GM21360 (cell line): ENCODE data around the gene NCAPD2.
"Not testable (repeated sequence)": the region's sequence is repeated elsewhere in the genome, so short reads cannot be mapped to it uniquely, and the experiment has no call there.

ENCODE experiments used
- ATAC-seq: cut with Tn5 transposase; IDR thresholded peaks from one replicate; pipeline ENCODE4 v1.9.1; 2021; ENCODE audit warnings: mild to moderate bottlenecking, moderate library complexity; ENCODE audit not compliant: unreplicated experiment

The NCAPD2 gene

DNA sequence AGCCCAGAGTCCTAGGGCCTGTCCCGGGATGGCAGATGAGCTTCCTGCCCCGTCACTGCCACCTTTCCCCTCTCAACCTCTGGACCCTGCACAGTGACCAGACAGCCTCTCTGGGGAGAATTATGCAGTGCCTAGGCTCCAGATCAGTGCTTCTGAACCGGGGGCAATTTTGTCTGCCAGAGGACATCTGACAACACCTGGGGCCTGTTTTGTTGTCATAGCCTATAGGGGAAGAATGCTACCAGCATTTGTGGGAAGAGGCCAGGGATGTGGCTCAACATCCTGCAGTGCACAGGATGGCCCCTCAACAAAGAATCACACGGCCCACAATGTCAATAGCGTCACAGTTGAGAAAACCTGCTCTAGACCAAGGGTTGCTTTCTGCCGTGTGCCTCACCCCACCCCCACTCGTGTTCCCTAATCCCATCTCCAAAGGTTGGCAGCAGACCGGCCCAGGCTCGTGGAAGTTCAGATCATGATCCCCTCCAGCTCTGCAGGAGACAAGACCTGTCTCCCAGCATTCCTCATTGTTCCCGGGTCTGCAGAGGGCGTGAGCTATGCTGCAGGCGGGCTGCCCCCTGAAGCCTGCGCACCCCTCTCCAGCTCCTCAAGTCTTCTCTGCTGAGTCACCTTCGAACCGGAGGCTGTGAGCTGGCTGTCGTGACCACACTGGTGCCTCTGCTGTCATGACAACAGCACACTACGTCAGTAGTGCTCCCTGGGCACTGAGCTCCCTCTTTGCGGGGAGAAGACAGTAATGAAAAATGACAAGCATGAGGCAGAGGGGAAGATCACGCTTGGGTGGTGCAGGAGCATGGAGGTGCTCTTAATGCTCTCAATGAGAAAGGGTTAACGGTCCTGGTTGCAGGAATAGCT, 38.4 kb downstream of the NCAPD2 start:
- no peak for ATAC-seq

DNA sequence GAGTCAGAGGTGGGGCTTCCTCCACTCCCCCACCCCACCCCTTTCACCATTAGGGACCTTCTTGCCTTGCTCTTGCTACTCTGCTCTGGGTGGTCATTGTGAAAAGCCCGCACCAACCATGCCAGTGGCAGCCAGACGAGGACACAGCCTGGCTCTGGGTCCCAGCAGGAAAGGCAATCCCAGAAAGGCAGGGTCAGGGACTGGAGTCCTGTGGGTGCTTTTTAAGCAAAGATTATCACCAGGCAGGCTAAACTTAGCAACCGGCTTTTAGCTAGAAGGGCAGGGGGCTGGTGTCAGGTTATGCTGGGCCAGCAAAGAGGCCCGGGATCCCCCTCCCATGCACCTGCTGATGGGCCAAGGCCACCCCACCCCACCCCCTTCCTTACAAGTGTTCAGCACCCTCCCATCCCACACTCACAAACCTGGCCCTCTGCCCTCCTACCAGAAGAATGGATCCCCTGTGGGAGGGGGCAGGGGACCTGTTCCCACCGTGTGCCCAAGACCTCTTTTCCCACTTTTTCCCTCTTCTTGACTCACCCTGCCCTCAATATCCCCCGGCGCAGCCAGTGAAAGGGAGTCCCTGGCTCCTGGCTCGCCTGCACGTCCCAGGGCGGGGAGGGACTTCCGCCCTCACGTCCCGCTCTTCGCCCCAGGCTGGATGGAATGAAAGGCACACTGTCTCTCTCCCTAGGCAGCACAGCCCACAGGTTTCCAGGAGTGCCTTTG, 39.2 kb downstream of the NCAPD2 start:
- ATAC-seq, result peak; percentile 12

DNA sequence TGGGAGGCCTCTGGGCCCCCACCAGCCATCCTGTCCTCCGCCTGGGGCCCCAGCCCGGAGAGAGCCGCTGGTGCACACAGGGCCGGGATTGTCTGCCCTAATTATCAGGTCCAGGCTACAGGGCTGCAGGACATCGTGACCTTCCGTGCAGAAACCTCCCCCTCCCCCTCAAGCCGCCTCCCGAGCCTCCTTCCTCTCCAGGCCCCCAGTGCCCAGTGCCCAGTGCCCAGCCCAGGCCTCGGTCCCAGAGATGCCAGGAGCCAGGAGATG, 39.7 kb downstream of the NCAPD2 start:
- no peak for ATAC-seq

DNA sequence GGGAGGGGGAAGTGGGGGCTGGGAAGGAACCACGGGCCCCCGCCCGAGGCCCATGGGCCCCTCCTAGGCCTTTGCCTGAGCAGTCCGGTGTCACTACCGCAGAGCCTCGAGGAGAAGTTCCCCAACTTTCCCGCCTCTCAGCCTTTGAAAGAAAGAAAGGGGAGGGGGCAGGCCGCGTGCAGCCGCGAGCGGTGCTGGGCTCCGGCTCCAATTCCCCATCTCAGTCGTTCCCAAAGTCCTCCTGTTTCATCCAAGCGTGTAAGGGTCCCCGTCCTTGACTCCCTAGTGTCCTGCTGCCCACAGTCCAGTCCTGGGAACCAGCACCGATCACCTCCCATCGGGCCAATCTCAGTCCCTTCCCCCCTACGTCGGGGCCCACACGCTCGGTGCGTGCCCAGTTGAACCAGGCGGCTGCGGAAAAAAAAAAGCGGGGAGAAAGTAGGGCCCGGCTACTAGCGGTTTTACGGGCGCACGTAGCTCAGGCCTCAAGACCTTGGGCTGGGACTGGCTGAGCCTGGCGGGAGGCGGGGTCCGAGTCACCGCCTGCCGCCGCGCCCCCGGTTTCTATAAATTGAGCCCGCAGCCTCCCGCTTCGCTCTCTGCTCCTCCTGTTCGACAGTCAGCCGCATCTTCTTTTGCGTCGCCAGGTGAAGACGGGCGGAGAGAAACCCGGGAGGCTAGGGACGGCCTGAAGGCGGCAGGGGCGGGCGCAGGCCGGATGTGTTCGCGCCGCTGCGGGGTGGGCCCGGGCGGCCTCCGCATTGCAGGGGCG, 40.2 kb downstream of the NCAPD2 start, which contains the start of gene GAPDH:
Gene GAPDH (plus strand): TSS at position 595 of the 772 bp plus-strand sequence. CDS start 316 bp downstream, outside the sequence.
- peak; percentile 44 for ATAC-seq

DNA sequence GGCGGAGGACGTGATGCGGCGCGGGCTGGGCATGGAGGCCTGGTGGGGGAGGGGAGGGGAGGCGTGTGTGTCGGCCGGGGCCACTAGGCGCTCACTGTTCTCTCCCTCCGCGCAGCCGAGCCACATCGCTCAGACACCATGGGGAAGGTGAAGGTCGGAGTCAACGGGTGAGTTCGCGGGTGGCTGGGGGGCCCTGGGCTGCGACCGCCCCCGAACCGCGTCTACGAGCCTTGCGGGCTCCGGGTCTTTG, 40.7 kb downstream of the NCAPD2 start:
- ATAC-seq, result no peak

DNA sequence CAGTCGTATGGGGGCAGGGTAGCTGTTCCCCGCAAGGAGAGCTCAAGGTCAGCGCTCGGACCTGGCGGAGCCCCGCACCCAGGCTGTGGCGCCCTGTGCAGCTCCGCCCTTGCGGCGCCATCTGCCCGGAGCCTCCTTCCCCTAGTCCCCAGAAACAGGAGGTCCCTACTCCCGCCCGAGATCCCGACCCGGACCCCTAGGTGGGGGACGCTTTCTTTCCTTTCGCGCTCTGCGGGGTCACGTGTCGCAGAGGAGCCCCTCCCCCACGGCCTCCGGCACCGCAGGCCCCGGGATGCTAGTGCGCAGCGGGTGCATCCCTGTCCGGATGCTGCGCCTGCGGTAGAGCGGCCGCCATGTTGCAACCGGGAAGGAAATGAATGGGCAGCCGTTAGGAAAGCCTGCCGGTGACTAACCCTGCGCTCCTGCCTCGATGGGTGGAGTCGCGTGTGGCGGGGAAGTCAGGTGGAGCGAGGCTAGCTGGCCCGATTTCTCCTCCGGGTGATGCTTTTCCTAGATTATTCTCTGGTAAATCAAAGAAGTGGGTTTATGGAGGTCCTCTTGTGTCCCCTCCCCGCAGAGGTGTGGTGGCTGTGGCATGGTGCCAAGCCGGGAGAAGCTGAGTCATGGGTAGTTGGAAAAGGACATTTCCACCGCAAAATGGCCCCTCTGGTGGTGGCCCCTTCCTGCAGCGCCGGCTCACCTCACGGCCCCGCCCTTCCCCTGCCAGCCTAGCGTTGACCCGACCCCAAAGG, 41.2 kb downstream of the NCAPD2 start:
- ATAC-seq, result peak; percentile 3

DNA sequence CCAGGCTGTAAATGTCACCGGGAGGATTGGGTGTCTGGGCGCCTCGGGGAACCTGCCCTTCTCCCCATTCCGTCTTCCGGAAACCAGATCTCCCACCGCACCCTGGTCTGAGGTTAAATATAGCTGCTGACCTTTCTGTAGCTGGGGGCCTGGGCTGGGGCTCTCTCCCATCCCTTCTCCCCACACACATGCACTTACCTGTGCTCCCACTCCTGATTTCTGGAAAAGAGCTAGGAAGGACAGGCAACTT, 41.7 kb downstream of the NCAPD2 start:
- no peak for ATAC-seq

DNA sequence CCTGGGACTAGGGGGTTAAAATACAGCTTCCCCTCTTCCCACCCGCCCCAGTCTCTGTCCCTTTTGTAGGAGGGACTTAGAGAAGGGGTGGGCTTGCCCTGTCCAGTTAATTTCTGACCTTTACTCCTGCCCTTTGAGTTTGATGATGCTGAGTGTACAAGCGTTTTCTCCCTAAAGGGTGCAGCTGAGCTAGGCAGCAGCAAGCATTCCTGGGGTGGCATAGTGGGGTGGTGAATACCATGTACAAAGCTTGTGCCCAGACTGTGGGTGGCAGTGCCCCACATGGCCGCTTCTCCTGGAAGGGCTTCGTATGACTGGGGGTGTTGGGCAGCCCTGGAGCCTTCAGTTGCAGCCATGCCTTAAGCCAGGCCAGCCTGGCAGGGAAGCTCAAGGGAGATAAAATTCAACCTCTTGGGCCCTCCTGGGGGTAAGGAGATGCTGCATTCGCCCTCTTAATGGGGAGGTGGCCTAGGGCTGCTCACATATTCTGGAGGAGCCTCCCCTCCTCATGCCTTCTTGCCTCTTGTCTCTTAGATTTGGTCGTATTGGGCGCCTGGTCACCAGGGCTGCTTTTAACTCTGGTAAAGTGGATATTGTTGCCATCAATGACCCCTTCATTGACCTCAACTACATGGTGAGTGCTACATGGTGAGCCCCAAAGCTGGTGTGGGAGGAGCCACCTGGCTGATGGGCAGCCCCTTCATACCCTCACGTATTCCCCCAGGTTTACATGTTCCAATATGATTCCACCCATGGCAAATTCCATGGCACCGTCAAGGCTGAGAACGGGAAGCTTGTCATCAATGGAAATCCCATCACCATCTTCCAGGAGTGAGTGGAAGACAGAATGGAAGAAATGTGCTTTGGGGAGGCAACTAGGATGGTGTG, 42.3 kb downstream of the NCAPD2 start:
- ATAC-seq, result no peak

DNA sequence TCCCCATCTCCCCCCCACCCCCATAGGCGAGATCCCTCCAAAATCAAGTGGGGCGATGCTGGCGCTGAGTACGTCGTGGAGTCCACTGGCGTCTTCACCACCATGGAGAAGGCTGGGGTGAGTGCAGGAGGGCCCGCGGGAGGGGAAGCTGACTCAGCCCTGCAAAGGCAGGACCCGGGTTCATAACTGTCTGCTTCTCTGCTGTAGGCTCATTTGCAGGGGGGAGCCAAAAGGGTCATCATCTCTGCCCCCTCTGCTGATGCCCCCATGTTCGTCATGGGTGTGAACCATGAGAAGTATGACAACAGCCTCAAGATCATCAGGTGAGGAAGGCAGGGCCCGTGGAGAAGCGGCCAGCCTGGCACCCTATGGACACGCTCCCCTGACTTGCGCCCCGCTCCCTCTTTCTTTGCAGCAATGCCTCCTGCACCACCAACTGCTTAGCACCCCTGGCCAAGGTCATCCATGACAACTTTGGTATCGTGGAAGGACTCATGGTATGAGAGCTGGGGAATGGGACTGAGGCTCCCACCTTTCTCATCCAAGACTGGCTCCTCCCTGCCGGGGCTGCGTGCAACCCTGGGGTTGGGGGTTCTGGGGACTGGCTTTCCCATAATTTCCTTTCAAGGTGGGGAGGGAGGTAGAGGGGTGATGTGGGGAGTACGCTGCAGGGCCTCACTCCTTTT, 43.1 kb downstream of the NCAPD2 start:
- ATAC-seq, result no peak

DNA sequence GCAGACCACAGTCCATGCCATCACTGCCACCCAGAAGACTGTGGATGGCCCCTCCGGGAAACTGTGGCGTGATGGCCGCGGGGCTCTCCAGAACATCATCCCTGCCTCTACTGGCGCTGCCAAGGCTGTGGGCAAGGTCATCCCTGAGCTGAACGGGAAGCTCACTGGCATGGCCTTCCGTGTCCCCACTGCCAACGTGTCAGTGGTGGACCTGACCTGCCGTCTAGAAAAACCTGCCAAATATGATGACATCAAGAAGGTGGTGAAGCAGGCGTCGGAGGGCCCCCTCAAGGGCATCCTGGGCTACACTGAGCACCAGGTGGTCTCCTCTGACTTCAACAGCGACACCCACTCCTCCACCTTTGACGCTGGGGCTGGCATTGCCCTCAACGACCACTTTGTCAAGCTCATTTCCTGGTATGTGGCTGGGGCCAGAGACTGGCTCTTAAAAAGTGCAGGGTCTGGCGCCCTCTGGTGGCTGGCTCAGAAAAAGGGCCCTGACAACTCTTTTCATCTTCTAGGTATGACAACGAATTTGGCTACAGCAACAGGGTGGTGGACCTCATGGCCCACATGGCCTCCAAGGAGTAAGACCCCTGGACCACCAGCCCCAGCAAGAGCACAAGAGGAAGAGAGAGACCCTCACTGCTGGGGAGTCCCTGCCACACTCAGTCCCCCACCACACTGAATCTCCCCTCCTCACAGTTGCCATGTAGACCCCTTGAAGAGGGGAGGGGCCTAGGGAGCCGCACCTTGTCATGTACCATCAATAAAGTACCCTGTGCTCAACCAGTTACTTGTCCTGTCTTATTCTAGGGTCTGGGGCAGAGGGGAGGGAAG, 43.9 kb downstream of the NCAPD2 start:
- not testable (repeated sequence) for ATAC-seq

DNA sequence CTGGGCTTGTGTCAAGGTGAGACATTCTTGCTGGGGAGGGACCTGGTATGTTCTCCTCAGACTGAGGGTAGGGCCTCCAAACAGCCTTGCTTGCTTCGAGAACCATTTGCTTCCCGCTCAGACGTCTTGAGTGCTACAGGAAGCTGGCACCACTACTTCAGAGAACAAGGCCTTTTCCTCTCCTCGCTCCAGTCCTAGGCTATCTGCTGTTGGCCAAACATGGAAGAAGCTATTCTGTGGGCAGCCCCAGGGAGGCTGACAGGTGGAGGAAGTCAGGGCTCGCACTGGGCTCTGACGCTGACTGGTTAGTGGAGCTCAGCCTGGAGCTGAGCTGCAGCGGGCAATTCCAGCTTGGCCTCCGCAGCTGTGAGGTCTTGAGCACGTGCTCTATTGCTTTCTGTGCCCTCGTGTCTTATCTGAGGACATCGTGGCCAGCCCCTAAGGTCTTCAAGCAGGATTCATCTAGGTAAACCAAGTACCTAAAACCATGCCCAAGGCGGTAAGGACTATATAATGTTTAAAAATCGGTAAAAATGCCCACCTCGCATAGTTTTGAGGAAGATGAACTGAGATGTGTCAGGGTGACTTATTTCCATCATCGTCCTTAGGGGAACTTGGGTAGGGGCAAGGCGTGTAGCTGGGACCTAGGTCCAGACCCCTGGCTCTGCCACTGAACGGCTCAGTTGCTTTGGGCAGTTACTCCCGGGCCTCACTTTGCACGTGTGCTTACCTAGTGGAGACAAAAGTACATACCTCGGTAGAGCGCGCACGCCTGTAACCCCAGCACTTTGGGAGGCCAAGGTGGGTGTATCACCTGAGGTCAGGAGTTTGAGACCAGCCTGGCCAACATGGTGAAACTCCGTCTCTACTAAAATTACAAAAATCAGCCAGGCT, 44.8 kb downstream of the NCAPD2 start:
- no peak for ATAC-seq

DNA sequence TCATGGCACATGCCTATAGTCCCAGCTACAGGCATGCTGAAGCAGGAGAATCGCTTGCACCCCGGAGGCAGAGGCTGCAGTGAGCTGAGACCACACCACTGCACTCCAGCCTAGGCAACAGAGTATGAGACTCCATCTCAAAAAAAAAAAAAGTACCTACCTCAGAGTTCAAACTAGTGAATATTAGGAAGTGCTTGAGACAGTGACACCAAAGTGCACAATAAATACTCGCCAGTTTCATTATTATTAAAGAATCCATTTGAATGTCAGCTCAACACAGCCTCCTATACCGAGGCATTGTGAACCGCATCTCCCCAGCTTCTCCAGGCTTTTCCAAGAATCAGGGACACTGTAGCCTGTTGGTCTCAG, 45.4 kb downstream of the NCAPD2 start:
- ATAC-seq, result no peak

DNA sequence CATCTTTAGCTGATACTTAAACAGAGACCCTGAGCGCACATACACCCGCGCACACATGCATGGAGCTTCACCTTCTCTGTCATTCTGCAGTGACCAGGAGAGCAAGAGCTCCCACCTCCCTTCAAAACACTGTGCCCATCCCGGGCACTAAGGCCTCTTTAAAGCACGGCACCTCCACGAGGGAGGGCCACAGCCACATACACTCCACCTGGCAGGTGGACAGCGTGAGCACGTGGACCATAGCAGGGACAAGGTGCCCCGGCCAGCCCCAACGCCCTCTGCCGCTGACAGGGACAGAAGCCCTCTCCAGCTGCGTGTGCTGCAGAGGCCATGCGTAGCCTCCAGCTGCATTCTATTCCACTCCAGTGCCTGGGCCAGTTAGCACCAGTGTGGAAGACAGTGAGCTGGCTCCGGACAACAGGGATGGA, 45.8 kb downstream of the NCAPD2 start:
- ATAC-seq, result no peak

DNA sequence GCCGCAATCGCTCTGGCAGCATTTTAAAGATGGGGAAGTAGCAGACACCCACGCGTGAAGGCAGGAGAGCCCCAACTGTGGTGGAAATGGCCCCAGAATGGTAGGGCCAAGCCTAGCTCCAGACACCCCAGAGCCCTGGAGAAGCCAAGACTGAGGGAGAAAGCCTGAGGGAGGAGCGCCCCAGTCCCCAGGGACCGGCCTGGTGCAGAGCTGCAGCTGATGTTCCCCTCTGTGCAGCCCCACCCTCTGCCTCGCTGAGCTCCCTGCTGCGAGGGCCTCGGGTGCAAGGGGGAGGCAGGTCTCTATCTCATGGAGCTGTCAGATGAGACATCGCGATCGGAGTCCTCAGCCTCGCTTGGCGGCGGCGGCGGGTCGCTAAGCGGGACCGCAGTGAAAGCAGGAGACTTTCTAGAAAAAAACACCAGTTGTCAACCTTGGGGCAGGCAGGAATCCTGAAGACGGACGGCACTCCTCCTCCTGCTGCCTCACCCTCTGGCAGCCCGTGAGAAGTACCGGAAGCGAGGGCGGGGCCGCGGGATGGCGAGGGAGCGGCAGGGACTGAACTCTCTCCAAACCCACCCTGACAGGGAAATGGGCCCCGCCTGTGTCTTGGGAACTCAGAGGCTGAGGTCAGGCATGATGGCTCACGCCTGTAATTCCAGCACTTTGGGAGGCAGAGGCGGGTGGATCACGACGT, 46.4 kb downstream of the NCAPD2 start:
- ATAC-seq, result no peak

DNA sequence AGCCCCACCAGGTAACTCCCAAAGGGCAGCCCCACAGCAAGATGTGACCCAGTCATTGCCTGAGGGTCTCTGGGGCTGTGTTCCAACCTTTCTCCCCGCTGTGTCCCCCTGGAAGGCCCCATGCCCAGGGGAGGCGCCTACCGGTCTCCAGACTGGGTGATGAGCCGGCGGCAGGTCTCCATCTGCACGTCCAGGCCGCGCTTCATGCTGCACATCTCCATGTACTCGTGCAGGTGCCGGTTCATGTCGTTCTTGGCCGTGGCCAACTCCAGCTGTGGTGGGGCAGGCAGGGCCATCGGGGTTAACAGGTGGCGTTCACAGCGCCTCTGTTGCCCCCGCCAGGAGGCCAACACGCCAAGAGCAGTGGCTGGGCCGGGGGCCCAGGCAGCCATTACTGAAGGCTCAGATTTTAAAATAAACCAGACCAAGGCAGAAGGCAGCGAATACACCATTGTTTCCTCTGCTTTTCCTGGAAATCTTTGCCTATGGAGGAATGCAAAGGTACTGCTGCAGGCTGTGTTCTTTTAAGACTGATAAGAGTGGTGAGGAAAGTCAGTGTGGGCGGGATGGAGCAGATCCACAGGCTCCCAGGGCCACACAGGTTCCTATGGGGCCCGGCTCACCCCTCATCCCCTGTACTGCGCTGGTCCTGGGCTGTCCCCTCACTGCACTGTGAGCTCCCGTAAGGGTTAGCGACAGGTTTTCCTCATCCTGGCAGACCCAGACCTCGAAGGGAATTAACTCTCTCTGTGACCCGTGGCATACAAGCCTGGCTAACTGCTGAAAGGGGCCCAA, 47.7 kb downstream of the NCAPD2 start:
- ATAC-seq, result no peak

DNA sequence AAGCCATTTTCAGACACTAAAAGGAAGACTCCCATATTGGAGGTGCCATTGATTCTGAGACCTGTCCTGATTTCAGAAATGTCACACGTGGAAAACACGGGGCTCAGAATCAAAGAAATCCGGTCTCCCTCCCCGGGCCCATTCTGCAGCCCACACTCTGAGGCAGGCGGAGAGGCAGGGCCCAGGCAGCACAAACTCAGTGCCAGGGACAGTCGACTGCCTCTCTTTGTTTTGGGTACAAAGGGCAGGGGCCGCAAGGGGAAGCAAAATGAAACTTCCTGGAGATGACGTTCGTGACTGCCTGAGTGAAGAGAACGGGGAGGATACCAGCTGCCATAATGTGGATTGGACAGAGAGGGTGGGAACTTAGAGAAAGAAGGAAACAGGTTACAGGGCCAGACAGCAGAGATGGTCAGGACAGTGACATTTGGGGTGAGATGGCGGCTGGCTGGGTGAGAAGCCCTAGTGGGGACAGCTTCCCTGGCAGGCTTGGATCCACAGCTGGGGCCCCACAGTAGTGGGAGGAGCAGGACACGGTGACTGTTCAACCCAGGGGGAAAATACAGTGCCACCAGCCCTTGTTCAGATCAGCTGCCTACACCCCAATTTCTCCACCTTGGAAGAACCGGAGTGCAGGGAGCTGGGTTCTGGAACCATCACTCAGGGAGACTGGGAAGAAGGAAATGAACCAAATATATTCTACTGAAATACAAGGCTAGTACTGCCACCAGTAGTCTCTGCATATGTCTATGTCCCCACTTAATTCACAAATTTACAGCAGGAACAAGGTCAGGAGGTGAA, 48.5 kb downstream of the NCAPD2 start:
- no peak for ATAC-seq
